ENCODE results near the gene MDM2.

DNA sequence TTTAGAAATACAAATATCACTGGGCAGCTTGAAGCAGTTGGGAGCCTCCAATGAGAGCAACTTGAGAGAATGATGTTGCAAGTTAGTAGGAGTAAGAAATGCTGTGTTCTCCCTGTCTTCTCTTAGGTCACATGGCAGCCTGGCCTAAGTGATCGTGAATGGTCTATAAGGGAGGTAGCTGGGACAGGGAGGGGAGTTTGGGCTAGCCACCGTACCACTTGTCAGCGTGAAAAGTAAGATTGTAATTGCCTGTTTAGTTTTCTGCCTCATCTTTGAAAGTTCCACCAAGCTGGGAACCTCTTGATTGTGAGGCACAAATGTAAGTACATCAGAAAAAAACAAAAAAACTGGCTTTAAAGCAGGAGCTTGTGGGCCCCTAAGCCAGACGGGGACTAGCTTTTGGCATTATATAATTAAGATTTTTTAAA lies 36.4 kb downstream of the MDM2 start:
- TF ChIP-seq POLR2AphosphoS5 (IDR thresholded peaks at IDR 0.05; ENCODE audit: low read depth, low read length) (no peak), TAF1 (IDR thresholded peaks at IDR 0.05; ENCODE audit: borderline replicate concordance, insufficient read depth, low read length) (no peak)

Data from PFSK-1 (cell line).